HCT116 (cell line): ENCODE data around the gene ERBB4. TPM values are rescaled to one million over a fixed set of nuclear protein-coding genes. Genes with fewer than 3 reads are reported as not detected.

ENCODE experiments used
- ATAC-seq: fragments of 200-7000 bp; cut with Tn5 transposase; 2 replicates; pipeline ENCODE4 v1.9.1; 2020; ENCODE audit warnings: mild to moderate bottlenecking, moderate library complexity
- BruUV-seq: library from RNA; stranded (reverse); fragments of 400-500 nt; replicated peaks from 2 replicates; lab custom pipeline; 2021; lab: Mats Ljungman, UMichigan
- CTCF ChIA-PET: fragments of 300-600 bp; sonication (Branson Sonifier 250); formaldehyde crosslinking; loops from one replicate; lab custom pipeline; 2021; ENCODE audit warnings: antibody characterized with exemption; lab: Charles Lee
- POLR2A ChIA-PET: fragments of 300-600, 350-600 bp; sonication (Branson Sonifier 250); formaldehyde crosslinking; loops from one replicate; lab custom pipeline; 2021; ENCODE audit warnings: antibody characterized with exemption; lab: Charles Lee
- RAD21 ChIA-PET, 2 experiments: fragments of 300-600 bp; sonication (Branson Sonifier 250); formaldehyde crosslinking; loops; one replicate each; lab custom pipeline; 2023; ENCODE audit warnings: low total read pairs in 2 of 2; ENCODE audit not compliant: uncharacterized antibody in 2 of 2, unreplicated experiment in 2 of 2, low non-redundant PET in 1 of 2; lab: Charles Lee
- DNase-seq: peaks from one replicate; pipeline ENCODE4 v3.0.0-alpha.2; 2010; ENCODE audit warnings: low read depth, low spot score
- H2AFZ ChIP-seq: fragments of 200-600 bp; shearing (Covaris generic), sonication (generic); 2 replicates; pipeline ENCODE4 v1.6.1; 2017; ENCODE audit warnings: low read depth, mixed run types, mixed read lengths, antibody characterized with exemption, low read length; ENCODE audit not compliant: poor library complexity, severe bottlenecking
- H3K27ac ChIP-seq: 2 replicates; pipeline ENCODE4 v1.5.1; 2012; ENCODE audit warnings: low read depth, low read length
- H3K27me3 ChIP-seq: fragments of 200-600 bp; sonication (generic); 2 replicates; pipeline ENCODE4 v1.6.1; 2016; ENCODE audit warnings: mixed run types, low read length, mixed read lengths; ENCODE audit not compliant: insufficient read depth
- H3K36me3 ChIP-seq, 2 experiments: fragments of 200-500 bp in 1 of 2; fragments of 200-600 bp in 1 of 2; sonication (Bioruptor generic) in 1 of 2; sonication (generic) in 1 of 2; 2 replicates each; pipeline versions ENCODE4 v1.5.1 to v1.6.1; 2014 to 2016; ENCODE audit warnings: low read length in 2 of 2, inconsistent platforms in 1 of 2, mixed read lengths in 1 of 2, mixed run types in 1 of 2; ENCODE audit not compliant: insufficient read depth in 2 of 2, control insufficient read depth in 1 of 2
- H3K4me1 ChIP-seq, 2 experiments: fragments of 200-600 bp in 1 of 2; sonication (generic) in 1 of 2; 2 replicates each; pipeline versions ENCODE4 v1.5.1 to v1.6.1; 2012 to 2017; ENCODE audit warnings: low read length in 2 of 2, inconsistent platforms in 1 of 2, mild to moderate bottlenecking in 1 of 2, mixed read lengths in 1 of 2, mixed run types in 1 of 2, moderate library complexity in 1 of 2; ENCODE audit not compliant: insufficient read depth in 2 of 2, control insufficient read depth in 1 of 2
- H3K4me2 ChIP-seq: fragments of 200-600 bp; sonication (generic); 2 replicates; pipeline ENCODE4 v1.6.1; 2017; ENCODE audit warnings: mixed run types, low read length, mixed read lengths
- H3K4me3 ChIP-seq, 2 experiments: fragments of 200-600 bp in 1 of 2; sonication (generic) in 1 of 2; replicated peaks in 1 of 2; 2 replicates each; pipeline ENCODE4 v1.5.1; 2011 to 2016; ENCODE audit warnings: low read length in 2 of 2, control low read depth in 1 of 2, low read depth in 1 of 2, mild to moderate bottlenecking in 1 of 2, mixed read lengths in 1 of 2, mixed run types in 1 of 2
- H3K79me2 ChIP-seq: fragments of 200-600 bp; sonication (generic); 2 replicates; pipeline ENCODE4 v1.6.1; 2017; ENCODE audit warnings: mild to moderate bottlenecking, mixed run types, low read length, moderate library complexity, mixed read lengths; ENCODE audit not compliant: insufficient read depth
- H3K9ac ChIP-seq: fragments of 200-600 bp; sonication (generic); 2 replicates; pipeline ENCODE4 v1.6.1; 2016; ENCODE audit warnings: low read length, mixed read lengths
- H3K9me2 ChIP-seq: fragments of 200-600 bp; sonication (generic), shearing (Covaris generic); 2 replicates; pipeline ENCODE4 v1.6.1; 2017; ENCODE audit warnings: mixed run types, mild to moderate bottlenecking, moderate library complexity; ENCODE audit not compliant: insufficient read depth
- H3K9me3 ChIP-seq, 2 experiments: fragments of 200-500 bp in 1 of 2; fragments of 200-600 bp in 1 of 2; sonication (Bioruptor generic) in 1 of 2; sonication (generic) in 1 of 2; 2 replicates each; pipeline ENCODE4 v1.6.1; 2014 to 2017; ENCODE audit warnings: low read length in 2 of 2, mixed read lengths in 2 of 2, inconsistent platforms in 1 of 2, low read depth in 1 of 2, mild to moderate bottlenecking in 1 of 2, mixed run types in 1 of 2, moderate library complexity in 1 of 2; ENCODE audit not compliant: control insufficient read depth in 1 of 2, insufficient read depth in 1 of 2
- H4K20me1 ChIP-seq: fragments of 200-600 bp; sonication (generic), shearing (Covaris generic); 2 replicates; pipeline ENCODE4 v1.6.1; 2017; ENCODE audit warnings: mixed run types, mild to moderate bottlenecking, moderate library complexity; ENCODE audit not compliant: insufficient read depth
- CBX3 ChIP-seq: IDR thresholded peaks from 2 replicates; pipeline ENCODE4 v1.6.1; 2012; ENCODE audit warnings: low read depth
- CEBPB ChIP-seq: IDR thresholded peaks from 2 replicates; pipeline ENCODE4 v1.6.1; 2012; ENCODE audit warnings: low read depth
- EGR1 ChIP-seq: IDR thresholded peaks from 2 replicates; pipeline ENCODE4 v1.6.1; 2012; ENCODE audit warnings: low read depth
- ELF1 ChIP-seq: IDR thresholded peaks from 2 replicates; pipeline ENCODE4 v1.6.1; 2012; ENCODE audit warnings: low read depth, borderline replicate concordance
- EZH2 ChIP-seq: fragments of 200-600 bp; sonication (generic); IDR thresholded peaks from 2 replicates; pipeline ENCODE4 v1.6.1; 2017; ENCODE audit warnings: antibody characterized with exemption, mixed run types
- EZH2phosphoT487 ChIP-seq: fragments of 200-600 bp; IDR thresholded peaks from 2 replicates; pipeline ENCODE4 v1.6.1; 2018; ENCODE audit warnings: antibody characterized with exemption, borderline replicate concordance
- FOSL1 ChIP-seq: IDR thresholded peaks from 2 replicates; pipeline ENCODE4 v1.6.1; 2012; ENCODE audit warnings: low read depth
- JUND ChIP-seq: IDR thresholded peaks from 2 replicates; pipeline ENCODE4 v1.6.1; 2012
- POLR2A ChIP-seq: IDR thresholded peaks from 2 replicates; pipeline ENCODE4 v1.7.0; 2011; ENCODE audit warnings: borderline replicate concordance; ENCODE audit not compliant: insufficient read depth, insufficient read length; ENCODE audit errors: extremely low read depth
- POLR2AphosphoS5 ChIP-seq: IDR thresholded peaks from 2 replicates; pipeline ENCODE4 v1.6.1; 2011; ENCODE audit warnings: mild to moderate bottlenecking, low read depth, low read length, moderate library complexity
- SIN3A ChIP-seq: IDR thresholded peaks from 2 replicates; pipeline ENCODE4 v1.6.1; 2012; ENCODE audit warnings: low read depth
- SP1 ChIP-seq: IDR thresholded peaks from 2 replicates; pipeline ENCODE4 v1.6.1; 2012; ENCODE audit warnings: low read depth
- SRF ChIP-seq: IDR thresholded peaks from 2 replicates; pipeline ENCODE4 v1.6.1; 2012; ENCODE audit warnings: low read depth
- TCF7L2 ChIP-seq: IDR thresholded peaks from 2 replicates; pipeline ENCODE4 v1.7.0; 2011; ENCODE audit warnings: borderline replicate concordance, inconsistent platforms; ENCODE audit not compliant: insufficient read depth, insufficient read length; ENCODE audit errors: extremely low read depth
- ZBTB33 ChIP-seq: IDR thresholded peaks from 2 replicates; pipeline ENCODE4 v1.6.1; 2011; ENCODE audit warnings: mild to moderate bottlenecking, low read length, moderate library complexity; ENCODE audit not compliant: insufficient replicate concordance; ENCODE audit errors: extremely low read depth
- ZNF274 ChIP-seq: fragments of 200-500 bp; sonication (Bioruptor generic); IDR thresholded peaks from 2 replicates; pipeline ENCODE4 v1.6.1; 2014; ENCODE audit warnings: mild to moderate bottlenecking, low read depth, low read length, inconsistent platforms
- intact Hi-C: fragments of 100-400 bp; cut with micrococcal nuclease; formaldehyde crosslinking; loops from 2 replicates; pipeline ENCODE4 v1.10.0; 2022
- total RNA-seq: library from RNA; stranded (reverse); gene quantifications from one replicate; pipeline ENCODE4 v1.2.1, GENCODE V29; 2021; ENCODE audit not compliant: unreplicated experiment
- TF ChIP-seq, protein P1 (sequence below): IDR thresholded peaks from 2 replicates; pipeline ENCODE4 v1.6.1; 2012
- TF ChIP-seq, protein P2 (sequence below), 3 experiments: fragments of 200-600 bp in 1 of 3; sonication (generic) in 1 of 3; IDR thresholded peaks in 2 of 3; conservative IDR thresholded peaks in 1 of 3; 2 replicates each; pipeline ENCODE4 v1.5.1; 2012 to 2017; ENCODE audit warnings: low read depth in 2 of 3, low read length in 2 of 3, antibody characterized with exemption in 1 of 3, borderline replicate concordance in 1 of 3, control low read depth in 1 of 3, mild to moderate bottlenecking in 1 of 3, mixed read lengths in 1 of 3, mixed run types in 1 of 3, moderate library complexity in 1 of 3; ENCODE audit not compliant: insufficient read depth in 1 of 3
- TF ChIP-seq, protein P3 (sequence below): IDR thresholded peaks from 2 replicates; pipeline ENCODE4 v1.6.1; 2012; ENCODE audit warnings: low read depth

ERBB4 gene
- total RNA-seq, 1 experiment from 2014 or later, result 0.10 TPM

GRCh38 chr2:212530991-212531390 lies 7.6 kb downstream of the ERBB4 start:
- no TSS peak for BruUV-seq
- ATAC-seq (no peak), DNase-seq (no peak)
- H3K27ac ChIP-seq, result no peak overlapping the region
- no peaks in the 10 kb centered on the region for H3K79me2 ChIP-seq
- TF ChIP-seq TCF7L2 (no peak), POLR2A (no peak), ZBTB33 (no peak), EZH2 (no peak), ELF1 (no peak), FOSL1 (no peak), CBX3 (no peak), SIN3A (no peak), JUND (no peak), ZNF274 (no peak), SRF (no peak), CEBPB (no peak), SP1 (no peak), POLR2AphosphoS5 (no peak), EGR1 (no peak), EZH2phosphoT487 (no peak)
- TF ChIP-seq, protein P1, sequence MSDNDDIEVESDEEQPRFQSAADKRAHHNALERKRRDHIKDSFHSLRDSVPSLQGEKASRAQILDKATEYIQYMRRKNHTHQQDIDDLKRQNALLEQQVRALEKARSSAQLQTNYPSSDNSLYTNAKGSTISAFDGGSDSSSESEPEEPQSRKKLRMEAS, result no peak
- TF ChIP-seq, protein P2, sequence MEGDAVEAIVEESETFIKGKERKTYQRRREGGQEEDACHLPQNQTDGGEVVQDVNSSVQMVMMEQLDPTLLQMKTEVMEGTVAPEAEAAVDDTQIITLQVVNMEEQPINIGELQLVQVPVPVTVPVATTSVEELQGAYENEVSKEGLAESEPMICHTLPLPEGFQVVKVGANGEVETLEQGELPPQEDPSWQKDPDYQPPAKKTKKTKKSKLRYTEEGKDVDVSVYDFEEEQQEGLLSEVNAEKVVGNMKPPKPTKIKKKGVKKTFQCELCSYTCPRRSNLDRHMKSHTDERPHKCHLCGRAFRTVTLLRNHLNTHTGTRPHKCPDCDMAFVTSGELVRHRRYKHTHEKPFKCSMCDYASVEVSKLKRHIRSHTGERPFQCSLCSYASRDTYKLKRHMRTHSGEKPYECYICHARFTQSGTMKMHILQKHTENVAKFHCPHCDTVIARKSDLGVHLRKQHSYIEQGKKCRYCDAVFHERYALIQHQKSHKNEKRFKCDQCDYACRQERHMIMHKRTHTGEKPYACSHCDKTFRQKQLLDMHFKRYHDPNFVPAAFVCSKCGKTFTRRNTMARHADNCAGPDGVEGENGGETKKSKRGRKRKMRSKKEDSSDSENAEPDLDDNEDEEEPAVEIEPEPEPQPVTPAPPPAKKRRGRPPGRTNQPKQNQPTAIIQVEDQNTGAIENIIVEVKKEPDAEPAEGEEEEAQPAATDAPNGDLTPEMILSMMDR (IDR thresholded peaks at IDR 0.05 in 2 of 3, conservative IDR thresholded peaks at IDR 0.05 in 1 of 3; ENCODE audit: borderline replicate concordance in 1 of 3, insufficient read depth in 1 of 3, low read depth in 2 of 3, low read length in 2 of 3), result no peak
- TF ChIP-seq, protein P3, sequence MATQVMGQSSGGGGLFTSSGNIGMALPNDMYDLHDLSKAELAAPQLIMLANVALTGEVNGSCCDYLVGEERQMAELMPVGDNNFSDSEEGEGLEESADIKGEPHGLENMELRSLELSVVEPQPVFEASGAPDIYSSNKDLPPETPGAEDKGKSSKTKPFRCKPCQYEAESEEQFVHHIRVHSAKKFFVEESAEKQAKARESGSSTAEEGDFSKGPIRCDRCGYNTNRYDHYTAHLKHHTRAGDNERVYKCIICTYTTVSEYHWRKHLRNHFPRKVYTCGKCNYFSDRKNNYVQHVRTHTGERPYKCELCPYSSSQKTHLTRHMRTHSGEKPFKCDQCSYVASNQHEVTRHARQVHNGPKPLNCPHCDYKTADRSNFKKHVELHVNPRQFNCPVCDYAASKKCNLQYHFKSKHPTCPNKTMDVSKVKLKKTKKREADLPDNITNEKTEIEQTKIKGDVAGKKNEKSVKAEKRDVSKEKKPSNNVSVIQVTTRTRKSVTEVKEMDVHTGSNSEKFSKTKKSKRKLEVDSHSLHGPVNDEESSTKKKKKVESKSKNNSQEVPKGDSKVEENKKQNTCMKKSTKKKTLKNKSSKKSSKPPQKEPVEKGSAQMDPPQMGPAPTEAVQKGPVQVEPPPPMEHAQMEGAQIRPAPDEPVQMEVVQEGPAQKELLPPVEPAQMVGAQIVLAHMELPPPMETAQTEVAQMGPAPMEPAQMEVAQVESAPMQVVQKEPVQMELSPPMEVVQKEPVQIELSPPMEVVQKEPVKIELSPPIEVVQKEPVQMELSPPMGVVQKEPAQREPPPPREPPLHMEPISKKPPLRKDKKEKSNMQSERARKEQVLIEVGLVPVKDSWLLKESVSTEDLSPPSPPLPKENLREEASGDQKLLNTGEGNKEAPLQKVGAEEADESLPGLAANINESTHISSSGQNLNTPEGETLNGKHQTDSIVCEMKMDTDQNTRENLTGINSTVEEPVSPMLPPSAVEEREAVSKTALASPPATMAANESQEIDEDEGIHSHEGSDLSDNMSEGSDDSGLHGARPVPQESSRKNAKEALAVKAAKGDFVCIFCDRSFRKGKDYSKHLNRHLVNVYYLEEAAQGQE, result no peak
- intact Hi-C loops, result no loop called here
- no peak overlapping the region for H3K4me2 ChIP-seq
- no peaks in the 10 kb centered on the region for H3K4me1 ChIP-seq
- no peak overlapping the region for H2AFZ ChIP-seq
- no peaks in the 10 kb centered on the region for H3K9me3 ChIP-seq
- no peaks in the 10 kb centered on the region for H4K20me1 ChIP-seq
- ChIA-PET POLR2A (no interaction called here), RAD21 (no interaction called here), CTCF (no interaction called here)
- H3K9me2 ChIP-seq, result no peaks in the 10 kb centered on the region
- no peak overlapping the region for H3K4me3 ChIP-seq
- H3K36me3 ChIP-seq, result no peaks in the 10 kb centered on the region
- H3K9ac ChIP-seq, result no peak overlapping the region
- H3K27me3 ChIP-seq, result no peaks in the 10 kb centered on the region
